ENCODE data around the gene IQSEC1.

Gene IQSEC1

DNA sequence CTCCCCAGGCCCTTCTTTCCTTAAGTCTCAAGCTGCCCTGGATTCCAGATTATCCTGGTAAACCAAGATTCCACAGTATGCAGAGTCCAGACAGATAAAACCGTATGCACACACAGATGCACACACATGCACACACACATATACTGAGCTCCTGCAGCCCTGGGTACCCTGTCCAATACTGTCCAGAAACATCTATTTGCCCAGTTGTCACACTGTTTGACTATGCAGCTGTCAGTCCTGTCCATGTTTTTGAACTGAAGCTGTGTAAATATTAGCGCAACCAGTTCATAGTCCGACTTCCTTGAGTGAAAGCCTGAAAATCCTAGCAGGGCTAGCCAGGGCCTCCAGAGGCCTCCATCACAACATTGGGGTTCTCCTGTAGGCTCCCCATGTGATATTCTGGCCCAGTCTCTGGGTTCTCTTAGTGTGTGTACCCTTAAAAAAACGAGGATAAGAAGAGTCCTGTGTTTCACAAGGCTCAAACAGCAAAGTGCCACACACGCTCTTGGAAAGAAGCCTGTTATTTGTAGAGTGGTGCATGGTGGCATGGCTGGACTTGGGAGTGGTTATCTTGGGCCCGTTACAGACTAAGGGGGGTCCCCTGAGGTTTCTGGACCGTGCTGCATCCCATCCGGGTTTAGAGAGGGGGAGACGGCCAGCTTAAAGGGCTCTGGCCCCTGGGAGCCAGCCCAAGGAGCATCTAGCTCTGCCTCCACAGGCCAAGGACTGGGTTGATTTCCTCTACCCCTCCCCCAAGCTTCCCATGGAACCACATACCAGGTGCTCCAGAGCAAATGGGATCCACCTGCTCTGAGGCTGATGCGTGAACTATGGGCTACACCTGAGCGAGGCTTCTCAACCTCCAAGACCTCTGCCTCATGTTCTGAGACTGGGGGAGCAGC lies 108.3 kb downstream of the IQSEC1 start:
- DNase-seq, result no peak

- no peak for DNase-seq
Measured at GRCh38 chr3:12963922-12964701, 109.1 kb downstream of the IQSEC1 start.

DNA sequence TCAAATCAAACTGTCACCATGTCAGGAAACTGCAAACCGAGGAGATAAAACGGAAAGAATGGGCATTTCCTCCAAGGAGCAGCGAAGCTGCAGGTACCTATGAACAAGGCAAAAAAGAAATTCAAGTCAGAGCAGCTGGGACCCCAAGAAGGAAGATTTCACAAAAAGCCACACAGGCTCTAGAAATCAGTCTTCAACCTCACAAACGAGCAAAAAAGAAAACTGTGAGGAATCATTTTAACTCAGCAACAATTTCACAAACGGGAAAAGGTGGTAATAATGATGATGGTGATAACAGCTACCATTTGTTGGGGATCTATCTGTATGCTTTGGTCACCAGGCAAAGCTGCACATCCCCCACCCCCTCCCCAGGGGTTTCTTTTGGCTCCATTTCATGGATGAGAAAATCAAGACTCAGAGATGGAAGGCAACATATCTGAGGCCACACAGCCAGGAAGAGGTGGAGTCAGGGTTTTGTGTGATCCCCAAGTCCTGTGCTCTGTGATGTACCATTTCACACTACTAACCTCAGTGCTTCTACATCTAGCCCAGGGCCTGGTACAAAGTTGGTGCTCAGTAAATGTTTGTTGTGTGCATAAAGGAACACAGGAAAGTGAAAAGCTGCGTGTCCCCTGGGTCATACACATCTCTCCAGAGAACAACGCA lies 109.9 kb downstream of the IQSEC1 start:
- no peak for DNase-seq

GRCh38 chr3:12962292-12962691 lies 110.9 kb downstream of the IQSEC1 start:
- no peak for DNase-seq

- DNase-seq, result no peak
Measured at GRCh38 chr3:12961697-12962036, 111.6 kb downstream of the IQSEC1 start.

DNA sequence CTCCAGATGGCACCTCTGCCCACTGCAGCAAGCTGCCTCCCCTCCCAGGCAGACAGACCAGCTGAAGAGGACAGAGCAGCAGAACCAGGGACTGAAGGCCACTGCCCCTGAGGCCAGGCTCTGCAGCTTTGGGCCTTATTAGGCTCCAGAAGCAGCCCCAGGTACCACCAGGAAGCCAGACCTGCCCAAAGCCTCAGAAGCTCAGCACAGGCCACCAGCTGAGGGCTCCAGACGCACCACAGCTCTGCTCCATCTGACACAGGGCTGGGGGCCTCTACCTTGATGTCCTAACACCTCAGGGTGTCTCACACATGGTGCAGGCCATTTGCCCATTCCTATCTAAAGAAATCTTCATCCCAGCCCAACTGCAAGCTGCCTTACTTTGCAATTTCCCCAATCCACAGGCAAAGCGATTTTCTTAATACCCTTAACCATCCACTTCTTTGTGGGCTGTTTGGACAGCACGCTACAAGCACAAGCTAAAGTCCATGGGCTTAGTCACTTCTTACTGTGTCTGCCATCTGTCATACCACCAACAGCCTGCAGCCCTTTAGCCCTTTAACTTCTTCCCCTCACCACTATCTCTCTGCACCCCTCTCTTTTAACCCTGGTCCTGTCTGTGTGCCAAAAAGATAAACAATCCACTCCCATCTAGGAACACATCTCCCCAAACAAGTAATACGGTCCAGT lies 112.1 kb downstream of the IQSEC1 start:
- DNase-seq, result no peak

- no peak for DNase-seq
Measured at GRCh38 chr3:12960497-12960896, 112.7 kb downstream of the IQSEC1 start.

DNA sequence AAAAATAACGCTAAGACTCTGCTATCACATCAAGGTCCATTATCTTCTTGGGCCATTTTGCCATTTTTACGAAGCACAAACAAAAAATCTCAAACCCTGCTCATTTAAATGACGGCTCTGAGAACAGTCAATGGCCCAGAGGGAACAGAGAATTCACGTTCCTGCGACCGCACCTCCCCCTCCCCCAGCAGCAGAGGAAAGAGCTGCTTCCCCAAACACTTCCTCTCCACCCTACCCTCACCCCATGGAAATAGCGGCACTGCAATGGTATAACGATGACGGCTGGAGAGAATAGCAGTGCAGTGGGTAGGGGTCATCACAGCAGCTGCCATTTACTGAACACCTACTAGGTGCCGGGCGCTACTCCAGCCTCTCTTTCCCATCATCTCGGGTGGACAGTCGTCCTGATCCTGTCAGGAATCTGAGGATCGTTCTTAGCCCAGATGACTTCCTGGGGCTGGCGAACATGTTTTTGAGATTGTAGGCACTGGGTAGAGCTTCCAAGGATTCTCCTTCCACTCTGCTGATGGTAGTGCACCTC lies 113.3 kb downstream of the IQSEC1 start:
- no peak for DNase-seq

DNA sequence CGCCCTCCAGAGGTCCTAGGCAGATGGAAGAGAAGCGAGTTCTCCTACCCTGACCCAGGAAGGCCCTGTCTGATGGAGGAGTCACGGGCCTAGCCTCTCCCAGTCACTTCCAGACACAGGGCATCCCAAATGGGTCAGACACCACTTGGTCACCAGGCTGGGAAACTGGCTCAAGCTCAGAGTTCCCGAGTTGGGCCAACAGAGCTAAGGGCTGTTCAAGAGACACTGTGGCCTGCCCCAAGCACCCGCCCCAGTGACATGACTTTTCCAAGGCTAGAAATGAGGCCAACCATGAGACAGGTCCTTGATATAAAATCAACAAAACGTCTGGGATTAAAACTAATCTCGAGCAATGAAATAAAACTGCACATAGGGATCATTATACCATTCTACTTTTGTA lies 113.8 kb downstream of the IQSEC1 start:
- DNase-seq, result no peak

DNA sequence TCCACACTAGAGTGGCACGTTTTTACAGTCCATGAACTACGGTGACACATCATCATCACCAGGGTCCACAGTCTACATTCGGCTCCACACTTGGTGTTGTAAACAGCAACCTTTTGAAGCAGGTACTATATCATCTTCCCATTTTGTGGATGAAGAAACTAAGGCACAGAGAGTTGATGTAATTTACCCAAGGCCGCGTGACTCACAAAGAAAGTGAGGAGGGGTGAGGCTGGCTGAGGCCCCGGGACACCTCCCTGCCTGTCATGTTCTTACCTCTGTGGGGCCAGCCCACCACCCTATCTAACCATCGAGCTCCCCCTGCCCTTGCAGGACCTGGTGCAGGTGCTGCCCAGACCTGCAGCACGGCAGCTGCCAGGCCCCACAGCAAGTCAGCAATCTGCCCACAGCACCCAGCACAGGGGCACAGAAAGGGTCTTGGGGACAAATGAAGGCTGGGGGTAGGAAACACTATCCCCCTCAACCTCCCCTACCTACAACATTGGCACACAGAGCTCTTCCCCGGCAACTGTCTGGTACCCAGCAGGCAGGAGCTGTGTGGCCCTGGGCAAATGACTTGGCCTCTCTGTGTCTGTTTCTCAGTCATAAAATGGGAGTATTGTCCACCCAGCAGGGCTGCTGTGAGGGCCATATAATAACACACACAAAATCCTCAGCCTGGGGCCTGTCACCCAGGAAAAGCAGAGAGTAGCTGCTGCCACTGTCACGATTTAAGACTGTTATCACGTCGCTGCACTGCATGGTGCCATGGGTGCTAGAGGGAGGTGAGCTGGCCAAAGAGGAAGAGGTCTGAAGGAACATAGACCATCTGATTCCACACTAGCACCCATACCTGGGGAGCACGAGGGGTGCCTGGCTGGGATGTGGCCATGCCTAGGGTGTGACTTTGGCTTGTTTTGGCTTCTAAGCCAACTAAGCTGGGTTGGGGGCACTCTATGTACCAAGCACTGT lies 115.1 kb downstream of the IQSEC1 start:
- DNase-seq, result no peak

DNA sequence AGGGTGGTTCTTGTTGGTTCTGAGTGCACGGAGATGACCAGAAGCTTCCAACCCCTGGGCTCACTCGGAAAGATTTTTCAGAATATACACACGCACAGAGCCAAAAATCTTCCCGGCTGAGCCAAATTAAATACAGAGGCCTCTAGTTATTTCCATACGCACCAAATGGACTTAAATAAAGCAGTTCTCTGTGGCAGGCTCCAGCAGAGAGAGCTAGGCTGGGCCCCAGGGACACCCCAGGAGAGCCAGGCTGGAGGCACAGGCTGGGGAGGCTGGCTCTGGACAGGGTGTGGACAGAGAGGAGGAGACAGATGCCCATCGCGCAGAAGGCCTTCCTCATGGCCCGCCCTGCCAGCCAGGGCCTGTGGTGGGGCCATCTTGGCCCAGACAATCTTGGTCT lies 115.9 kb downstream of the IQSEC1 start:
- no peak for DNase-seq

DNA sequence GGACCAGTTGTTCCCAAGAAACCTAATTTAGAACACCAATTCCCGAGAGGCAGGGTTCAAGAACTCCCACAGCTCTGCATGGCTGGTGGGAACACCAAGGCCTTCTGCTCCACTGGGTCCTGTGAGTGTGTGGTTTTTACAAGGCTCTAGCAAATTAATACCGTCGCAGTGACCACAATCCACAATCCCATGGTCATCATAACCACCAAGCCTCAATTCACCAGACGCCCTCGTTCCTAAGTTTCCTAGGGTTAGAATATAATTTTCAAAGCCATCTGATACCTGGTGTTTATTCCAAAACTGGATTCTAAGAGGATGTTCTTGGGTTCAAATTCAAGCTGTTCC lies 116.9 kb downstream of the IQSEC1 start:
- DNase-seq, result no peak

DNA sequence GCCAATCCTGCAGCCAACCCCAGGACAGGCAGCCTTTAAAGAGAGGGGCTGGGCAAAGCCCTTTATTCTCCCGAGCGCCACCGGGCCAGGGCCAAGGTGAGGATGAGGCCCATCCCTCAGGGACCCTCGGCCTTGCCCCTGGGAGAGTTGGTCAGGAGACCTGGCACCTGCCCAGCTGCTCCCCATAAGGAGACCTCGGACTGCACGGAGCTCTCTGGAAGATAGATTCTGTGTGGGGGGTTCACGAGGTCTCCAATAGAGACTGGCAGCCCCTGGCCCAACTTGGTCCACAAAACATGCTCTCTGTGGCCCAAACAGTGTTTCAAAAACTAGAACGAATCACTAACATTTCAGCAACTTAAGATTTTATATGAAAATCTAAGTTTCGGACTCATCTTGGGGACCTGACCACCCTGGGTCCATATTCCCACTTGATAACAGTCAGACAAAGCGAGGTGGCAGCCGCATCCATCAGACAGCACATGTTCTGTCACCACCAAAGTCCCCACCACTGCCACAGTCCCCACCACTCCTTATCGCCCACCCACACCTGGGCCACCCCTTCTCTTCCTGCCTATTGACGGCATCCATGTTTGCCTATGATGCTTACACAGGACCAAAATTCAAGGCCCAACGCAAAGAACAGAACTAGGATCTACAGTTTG lies 117.4 kb downstream of the IQSEC1 start:
- no peak for DNase-seq

DNA sequence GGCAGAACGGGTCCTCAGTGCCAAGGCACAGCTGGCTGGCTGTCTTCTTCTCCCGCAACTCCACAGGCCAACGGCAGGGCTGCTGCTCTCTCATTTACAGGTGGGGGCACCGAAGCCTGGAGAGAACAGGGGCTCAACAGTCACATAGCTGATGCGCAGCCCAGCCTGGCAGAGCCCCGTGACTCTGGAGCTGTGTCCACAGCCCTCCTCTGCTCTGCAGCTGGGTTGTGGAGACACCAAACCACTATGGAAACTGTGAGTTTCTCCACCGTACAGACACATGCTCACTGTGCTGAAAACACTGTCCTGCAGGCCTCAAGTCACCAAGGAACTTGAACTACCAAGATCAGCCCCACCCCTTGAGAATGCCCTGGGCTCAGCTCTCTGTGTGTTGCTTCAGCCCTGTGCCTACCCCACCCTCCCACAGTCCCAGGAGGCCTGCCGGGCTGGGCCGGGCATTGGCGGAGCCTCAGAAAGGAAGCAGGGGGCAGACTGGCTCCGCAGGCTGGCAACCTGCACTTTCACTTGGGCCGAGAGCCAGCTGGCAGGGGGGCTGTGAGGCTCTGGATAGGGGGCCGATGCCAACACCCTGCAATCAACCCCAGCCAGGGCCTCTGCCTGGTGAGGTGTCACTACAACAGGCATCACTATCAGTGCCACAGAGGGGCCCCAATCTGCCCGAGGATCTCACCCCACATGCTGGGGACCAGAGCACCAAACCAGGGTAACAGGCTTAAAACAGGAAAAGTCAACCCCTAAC lies 118.2 kb downstream of the IQSEC1 start:
- DNase-seq, result no peak

- DNase-seq, result no peak
Measured at GRCh38 chr3:12954180-12954579, 119.0 kb downstream of the IQSEC1 start.

GRCh38 chr3:12953201-12953995 lies 119.8 kb downstream of the IQSEC1 start:
- DNase-seq, result no peak

DNA sequence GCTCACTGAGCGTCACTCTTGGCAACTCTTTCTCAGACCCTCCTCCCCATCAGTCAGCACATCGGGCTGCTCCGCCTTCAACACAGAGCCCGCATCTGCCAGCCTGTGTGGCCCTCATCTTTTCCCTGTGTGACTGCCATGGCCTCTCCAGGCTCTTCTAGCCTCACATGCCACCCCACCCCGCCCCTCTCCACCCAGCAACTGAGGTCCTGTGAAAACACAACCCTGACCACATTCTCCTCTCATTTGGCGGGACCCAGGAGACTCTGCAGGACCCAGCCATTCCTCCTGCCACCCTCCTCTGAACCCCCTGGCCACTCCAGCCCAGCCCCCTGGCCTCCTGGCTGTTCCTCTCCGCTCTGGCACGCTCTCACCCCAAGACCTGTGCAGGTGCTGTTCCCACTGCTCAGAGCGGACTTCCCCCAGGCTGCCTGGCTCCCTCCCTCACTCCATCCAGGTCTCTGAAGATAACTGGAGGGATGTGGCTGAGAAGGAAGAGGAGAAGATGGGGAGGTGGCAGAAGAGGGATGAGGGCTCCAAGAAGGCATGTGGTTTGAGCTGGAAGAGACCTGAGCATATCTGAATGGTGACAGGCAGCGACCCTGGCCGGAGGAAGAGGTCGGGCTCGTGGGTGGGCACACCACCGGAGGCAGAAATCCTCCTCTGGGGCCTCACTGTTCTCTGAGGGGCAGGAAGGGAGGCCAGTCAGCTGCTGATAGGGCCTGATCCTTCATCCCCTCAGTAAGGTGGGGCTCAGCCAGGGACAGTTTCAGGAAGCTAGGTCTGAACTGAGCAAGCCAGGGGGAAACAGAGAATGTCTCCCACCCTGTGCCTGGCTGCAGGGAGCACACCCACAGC lies 120.7 kb downstream of the IQSEC1 start:
- no peak for DNase-seq

Measured in activated naive CD4-positive, alpha-beta T cell (primary cell).